Measurements from ENCODE around the gene TMIGD3. TPM values are rescaled to one million over a fixed set of nuclear protein-coding genes. Genes with fewer than 3 reads are reported as not detected.

TMIGD3 gene
- total RNA-seq, 6 experiments from 2014 or later, result 2.4 to 9.7 (median 5.8) TPM

Small RNAs within 50 kb of the gene (small RNA-seq; reads per million reads assigned to genes)
- gene RF00019 (0 reads per million in 2 experiments), gene RNU6-792P (0 reads per million in 2 experiments)

Other genes starting within 250 kb of the TMIGD3 start
- not detected for gene CHIA, start 212.8 kb downstream of the TMIGD3 start, total RNA-seq
- gene OVGP1, start 75.9 kb downstream of the TMIGD3 start, total RNA-seq, result 1 to 10 TPM; 1.4 to 6.3 (median 4.1) TPM
- 10 to 100 TPM; 11.4 to 27.3 (median 14.0) TPM for gene WDR77, start 54.4 kb downstream of the TMIGD3 start, total RNA-seq
- 100 to 1,000 TPM; 128 to 152 (median 148) TPM for gene ATP5PB, start 54.2 kb downstream of the TMIGD3 start, total RNA-seq
- gene C1orf162, start 29.6 kb downstream of the TMIGD3 start, total RNA-seq, result 10 to 100 TPM in 2 of 6 experiments, 1 to 10 TPM in 4; 6.1 to 16.9 (median 9.3) TPM
- 1 to 10 TPM; 2.7 to 6.3 (median 3.9) TPM for gene ADORA3, start within 50 bp of the TMIGD3 start, total RNA-seq
- 10 to 100 TPM; 25.9 to 53.8 (median 33.3) TPM for gene RAP1A, start 116.2 kb upstream of the TMIGD3 start, total RNA-seq
- 1 to 10 TPM in 4 of 6 experiments, under 1 TPM in 2; 0.43 to 2.2 (median 1.4) TPM for gene INKA2, start 235.8 kb upstream of the TMIGD3 start, total RNA-seq

All from right lobe of liver (tissue), 5 donors.